ENCODE data around the gene MPPED1.

DNA sequence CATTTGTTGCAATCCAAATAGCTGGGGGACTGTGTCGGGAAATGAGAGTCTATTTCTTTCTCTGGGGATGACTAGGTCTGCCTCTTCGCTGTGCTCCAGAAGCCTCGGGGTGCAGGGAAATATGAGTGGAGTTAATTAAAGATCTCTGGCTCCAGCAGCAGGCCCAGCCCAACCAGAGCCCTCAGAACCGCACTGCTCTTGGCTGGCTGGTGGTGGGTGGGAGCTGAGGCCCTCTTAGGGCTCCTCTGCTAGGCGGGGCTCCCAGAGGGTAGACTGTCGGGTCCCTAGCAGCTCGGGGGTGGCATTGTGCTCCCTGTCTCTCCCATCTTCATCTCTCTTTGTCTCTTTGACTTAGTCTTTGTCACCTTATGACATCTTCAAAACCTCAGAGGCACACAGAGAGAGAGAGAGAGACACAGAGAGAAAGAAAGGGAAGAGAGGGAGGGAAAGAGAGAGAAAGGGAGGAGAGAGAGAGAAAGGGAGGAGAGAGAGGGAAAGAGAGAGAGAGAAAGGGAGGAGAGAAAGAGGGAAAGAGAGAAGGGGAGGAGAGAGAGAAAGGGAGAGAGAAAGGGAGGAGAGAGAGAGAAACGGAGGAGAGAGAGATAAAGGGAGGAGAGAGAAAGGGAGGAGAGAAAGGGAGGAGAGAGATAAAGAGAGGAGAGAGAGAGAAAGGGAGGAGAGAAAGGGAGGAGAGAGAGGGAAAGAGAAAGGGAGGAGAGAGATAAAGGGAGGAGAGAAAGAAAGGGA is 20.2 kb downstream of the MPPED1 start:
- TF ChIP-seq EP300 (IDR thresholded peaks at IDR 0.05) = no peak
- TF ChIP-seq, protein P1, sequence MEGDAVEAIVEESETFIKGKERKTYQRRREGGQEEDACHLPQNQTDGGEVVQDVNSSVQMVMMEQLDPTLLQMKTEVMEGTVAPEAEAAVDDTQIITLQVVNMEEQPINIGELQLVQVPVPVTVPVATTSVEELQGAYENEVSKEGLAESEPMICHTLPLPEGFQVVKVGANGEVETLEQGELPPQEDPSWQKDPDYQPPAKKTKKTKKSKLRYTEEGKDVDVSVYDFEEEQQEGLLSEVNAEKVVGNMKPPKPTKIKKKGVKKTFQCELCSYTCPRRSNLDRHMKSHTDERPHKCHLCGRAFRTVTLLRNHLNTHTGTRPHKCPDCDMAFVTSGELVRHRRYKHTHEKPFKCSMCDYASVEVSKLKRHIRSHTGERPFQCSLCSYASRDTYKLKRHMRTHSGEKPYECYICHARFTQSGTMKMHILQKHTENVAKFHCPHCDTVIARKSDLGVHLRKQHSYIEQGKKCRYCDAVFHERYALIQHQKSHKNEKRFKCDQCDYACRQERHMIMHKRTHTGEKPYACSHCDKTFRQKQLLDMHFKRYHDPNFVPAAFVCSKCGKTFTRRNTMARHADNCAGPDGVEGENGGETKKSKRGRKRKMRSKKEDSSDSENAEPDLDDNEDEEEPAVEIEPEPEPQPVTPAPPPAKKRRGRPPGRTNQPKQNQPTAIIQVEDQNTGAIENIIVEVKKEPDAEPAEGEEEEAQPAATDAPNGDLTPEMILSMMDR (IDR thresholded peaks at IDR 0.05) = no peak
